GM23338 (cell line): ENCODE data around the gene HINT1. TPM values are rescaled to one million over a fixed set of nuclear protein-coding genes. Genes with fewer than 3 reads are reported as not detected.
A peak's percentile ranks its signal among the peaks of the same experiment; 100 is the strongest.

ENCODE experiments used
- ATAC-seq: fragments of 200-7000 bp; cut with Tn5 transposase; 3 replicates; pipeline ENCODE4 v1.9.1; 2020
- DNase-seq: peaks from one replicate; pipeline ENCODE4 v3.0.0-alpha.2; 2015; ENCODE audit warnings: low spot score
- H2AFZ ChIP-seq: fragments of 200-600 bp; sonication (generic); 2 replicates; pipeline ENCODE4 v1.8.0; 2016; ENCODE audit warnings: antibody characterized with exemption, mild to moderate bottlenecking, moderate library complexity
- H3F3A ChIP-seq: fragments of 200-600 bp; sonication (generic); replicated peaks from 2 replicates; pipeline ENCODE4 v1.8.0; 2017; ENCODE audit warnings: antibody characterized with exemption, mixed run types, low read depth
- H3K27ac ChIP-seq: fragments of 200-600 bp; sonication (generic); 2 replicates; pipeline ENCODE4 v1.6.1; 2016; ENCODE audit warnings: low read depth
- H3K27me3 ChIP-seq: fragments of 200-600 bp; sonication (generic); 2 replicates; pipeline ENCODE4 v1.8.0; 2016; ENCODE audit warnings: mild to moderate bottlenecking, mixed run types, moderate library complexity; ENCODE audit not compliant: insufficient read depth
- H3K36me3 ChIP-seq: fragments of 200-600 bp; sonication (generic); 2 replicates; pipeline ENCODE4 v1.8.0; 2016; ENCODE audit warnings: mild to moderate bottlenecking; ENCODE audit not compliant: insufficient read depth
- H3K4me1 ChIP-seq: fragments of 200-600 bp; sonication (generic); 2 replicates; pipeline ENCODE4 v1.8.0; 2016; ENCODE audit warnings: mild to moderate bottlenecking, moderate library complexity; ENCODE audit not compliant: insufficient read depth
- H3K4me2 ChIP-seq: fragments of 200-600 bp; sonication (generic); 2 replicates; pipeline ENCODE4 v1.7.1; 2017; ENCODE audit warnings: mixed run types
- H3K4me3 ChIP-seq: fragments of 200-600 bp; sonication (generic); 2 replicates; pipeline ENCODE4 v1.6.1; 2016; ENCODE audit warnings: mixed run types
- H3K79me2 ChIP-seq: fragments of 200-600 bp; sonication (generic); replicated peaks from 2 replicates; pipeline ENCODE4 v1.8.0; 2017; ENCODE audit warnings: mild to moderate bottlenecking; ENCODE audit not compliant: insufficient read depth
- H3K9me2 ChIP-seq: fragments of 200-600 bp; sonication (generic); 2 replicates; pipeline ENCODE4 v1.8.0; 2017; ENCODE audit not compliant: insufficient read depth
- H4K20me1 ChIP-seq: fragments of 200-600 bp; sonication (generic); replicated peaks from 2 replicates; pipeline ENCODE4 v1.8.0; 2017; ENCODE audit warnings: mild to moderate bottlenecking; ENCODE audit not compliant: insufficient read depth
- H3K27ac Mint-ChIP-seq: 2 replicates; pipeline ENCODE4 v1.8.0; 2020; ENCODE audit warnings: inconsistent platforms, mild to moderate bottlenecking, moderate library complexity, mixed read lengths
- H3K27me3 Mint-ChIP-seq: 3 replicates; pipeline ENCODE4 v1.8.0; 2022; ENCODE audit warnings: low read depth, mild to moderate bottlenecking, moderate library complexity, mixed read lengths, inconsistent platforms; ENCODE audit not compliant: insufficient read depth, poor library complexity
- H3K36me3 Mint-ChIP-seq: 3 replicates; pipeline ENCODE4 v1.8.0; 2021; ENCODE audit warnings: low read depth, mild to moderate bottlenecking, inconsistent platforms, moderate library complexity, mixed read lengths
- H3K4me1 Mint-ChIP-seq: 3 replicates; pipeline ENCODE4 v1.8.0; 2020; ENCODE audit warnings: mild to moderate bottlenecking, inconsistent platforms, mixed read lengths
- H3K4me3 Mint-ChIP-seq: 3 replicates; pipeline ENCODE4 v1.8.0; 2021; ENCODE audit warnings: moderate library complexity, mild to moderate bottlenecking, inconsistent platforms, mixed read lengths
- H3K9me3 Mint-ChIP-seq: 3 replicates; pipeline ENCODE4 v1.8.0; 2020; ENCODE audit warnings: moderate library complexity, mild to moderate bottlenecking, inconsistent platforms, mixed read lengths
- CTCF ChIP-seq, 2 experiments: fragments of 200-600 bp in 1 of 2; sonication (generic) in 1 of 2; conservative IDR thresholded peaks; 2 replicates each; pipeline versions ENCODE4 v1.5.1 to v1.6.1; 2016 to 2017; ENCODE audit warnings: antibody characterized with exemption in 2 of 2, low read depth in 2 of 2, mild to moderate bottlenecking in 2 of 2, moderate library complexity in 1 of 2
- ETS1 ChIP-seq: IDR thresholded peaks from 2 replicates; pipeline ENCODE4 v1.6.1; 2016; ENCODE audit warnings: antibody characterized with exemption
- EZH2phosphoT487 ChIP-seq: fragments of 200-600 bp; sonication (generic); IDR thresholded peaks from one replicate; pipeline ENCODE4 v1.8.1; 2018; ENCODE audit warnings: antibody characterized with exemption; ENCODE audit not compliant: unreplicated experiment
- JUNB ChIP-seq: IDR thresholded peaks from one replicate; pipeline ENCODE4 v1.6.1; 2016; ENCODE audit warnings: antibody characterized with exemption; ENCODE audit not compliant: unreplicated experiment
- POLR2AphosphoS5 ChIP-seq: IDR thresholded peaks from 2 replicates; pipeline ENCODE4 v1.6.1; 2016; ENCODE audit warnings: antibody characterized with exemption, low read depth
- STAT1 ChIP-seq: IDR thresholded peaks from one replicate; pipeline ENCODE4 v1.6.1; 2016; ENCODE audit warnings: antibody characterized with exemption; ENCODE audit not compliant: unreplicated experiment
- ZNF331 ChIP-seq: fragments of 250-450 bp; sonication (Bioruptor Pico); IDR thresholded peaks from 2 replicates; pipeline ENCODE4 v1.5.0; 2020; ENCODE audit warnings: low read depth, mild to moderate bottlenecking, moderate library complexity
- polyA plus RNA-seq: library from polyadenylated mRNA; unstranded; fragments of >200 nt; fragmentation: Nextera tagmentation; extraction: Ambion mirVana; gene quantifications from 2 replicates; pipeline ENCODE4 v1.2.1, GENCODE V29; 2016
- total RNA-seq: library from RNA; depleted of rRNA; stranded (reverse); fragments of >200 nt; shearing (Covaris generic); gene quantifications from 2 replicates; pipeline ENCODE4 v1.2.3, GENCODE V29; 2014; rRNA removed

HINT1 gene
- total and polyA plus RNA-seq, 2 experiments from 2014 or later: 171 to 687 TPM

GRCh38 chr5:131110256-131110594, 54.8 kb downstream of the HINT1 start:
- Mint-ChIP-seq H3K4me3 (no peak overlapping the region), H3K4me1 (no peaks in the 10 kb centered on the region), H3K9me3 (no peaks in the 10 kb centered on the region), H3K27me3 (no peaks in the 10 kb centered on the region), H3K27ac (no peak overlapping the region), H3K36me3 (no peaks in the 10 kb centered on the region)
- no peak overlapping the region for H2AFZ ChIP-seq
- no peak overlapping the region for H3K4me3 ChIP-seq
- no peak overlapping the region for H3K27ac ChIP-seq
- no peaks in the 10 kb centered on the region for H3K36me3 ChIP-seq
- TF ChIP-seq POLR2AphosphoS5 (no peak), ZNF331 (CRISPR knock-in tag) (no peak), STAT1 (no peak)
- no peaks in the 10 kb centered on the region for H3K27me3 ChIP-seq
- H3F3A ChIP-seq: no peaks in the 10 kb centered on the region
- H3K4me1 ChIP-seq: no peaks in the 10 kb centered on the region
- DNase-seq: no peak
- no peaks in the 10 kb centered on the region for H4K20me1 ChIP-seq
- no peak for ATAC-seq
- H3K4me2 ChIP-seq: no peak overlapping the region
- no peaks in the 10 kb centered on the region for H3K9me2 ChIP-seq
- no peaks in the 10 kb centered on the region for H3K79me2 ChIP-seq

GRCh38 chr5:131109540-131110255, 55.4 kb downstream of the HINT1 start:
- peak; percentile 50 for ATAC-seq
- Mint-ChIP-seq H3K4me1 (no peaks in the 10 kb centered on the region), H3K27ac (no peak overlapping the region), H3K9me3 (no peaks in the 10 kb centered on the region), H3K36me3 (no peaks in the 10 kb centered on the region), H3K4me3 (no peak overlapping the region), H3K27me3 (no peaks in the 10 kb centered on the region)
- Histone ChIP-seq H2AFZ (no peak overlapping the region), H3K4me3 (no peak overlapping the region), H3K4me1 (no peaks in the 10 kb centered on the region), H3K79me2 (no peaks in the 10 kb centered on the region), H3F3A (no peaks in the 10 kb centered on the region), H4K20me1 (no peaks in the 10 kb centered on the region), H3K27me3 (no peaks in the 10 kb centered on the region), H3K27ac (no peak overlapping the region), H3K9me2 (no peaks in the 10 kb centered on the region), H3K36me3 (no peaks in the 10 kb centered on the region), H3K4me2 (no peak overlapping the region)
- TF ChIP-seq JUNB: no peak
- no peak for TF ChIP-seq ETS1
- TF ChIP-seq CTCF (conservative IDR thresholded peaks at IDR 0.05; ENCODE audit: low read depth in 2 of 2): peak; percentile 60 to 80
- no peak for TF ChIP-seq POLR2AphosphoS5
- no peak for TF ChIP-seq EZH2phosphoT487
- DNase-seq: peak; percentile 56

Other genes starting within 250 kb of the HINT1 start
- gene LYRM7, start 5.7 kb upstream of the HINT1 start, total RNA-seq: 11.3 and 38.4 TPM in 2 replicates
- 24.2 and 34.8 TPM in 2 replicates for gene LYRM7, start 5.7 kb upstream of the HINT1 start, polyA plus RNA-seq
- 35.5 and 36.2 TPM in 2 replicates for gene CDC42SE2, start 98.8 kb upstream of the HINT1 start, total RNA-seq
- gene CDC42SE2, start 98.8 kb upstream of the HINT1 start, polyA plus RNA-seq: 22.3 and 24.2 TPM in 2 replicates